H1 (cell line): ENCODE results near the gene TWSG1. TPM values are rescaled to one million over a fixed set of nuclear protein-coding genes. Genes with fewer than 3 reads are reported as not detected.

Experiments used
- CTCF ChIA-PET: fragments of 300-600 bp; sonication (Branson Sonifier 250); formaldehyde crosslinking; loops from one replicate; lab custom pipeline; 2021; ENCODE audit not compliant: partially characterized antibody; lab: Charles Lee
- POLR2A ChIA-PET: fragments of 300-600 bp; sonication (Branson Sonifier 250); formaldehyde crosslinking; loops from one replicate; lab custom pipeline; 2021; ENCODE audit warnings: inconsistent platforms; ENCODE audit not compliant: partially characterized antibody; lab: Charles Lee
- DNase-seq, 2 experiments: peaks; one replicate each; pipeline versions ENCODE4 v3.0.0 to v3.0.0-alpha.2; 2010 to 2022; ENCODE audit warnings: low spot score in 2 of 2, low read depth in 1 of 2, mixed read lengths in 1 of 2
- FAIRE-seq: peaks from 2 replicates; lab custom pipeline; 2011; peaks lifted over from hg19 to GRCh38; lab: Jason Lieb, UNC
- H2AFZ ChIP-seq: 2 replicates; pipeline ENCODE4 v1.8.1; 2012; ENCODE audit warnings: low read length, inconsistent platforms
- H2AK5ac ChIP-seq: 2 replicates; pipeline ENCODE4 v1.6.1; 2013; ENCODE audit warnings: low read depth, low read length
- H2BK120ac ChIP-seq: replicated peaks from 2 replicates; pipeline ENCODE3; 2013; ENCODE audit warnings: low read depth, low read length, inconsistent platforms
- H2BK12ac ChIP-seq: 2 replicates; pipeline ENCODE4 v1.6.1; 2013; ENCODE audit warnings: low read depth, low read length
- H2BK15ac ChIP-seq: 2 replicates; pipeline ENCODE4 v1.6.1; 2013; ENCODE audit warnings: low read length
- H2BK20ac ChIP-seq: 2 replicates; pipeline ENCODE4 v1.6.1; 2013; ENCODE audit warnings: low read length
- H2BK5ac ChIP-seq: 2 replicates; pipeline ENCODE4 v1.6.1; 2013; ENCODE audit warnings: low read depth, low read length
- H3K14ac ChIP-seq: 2 replicates; pipeline ENCODE4 v1.6.1; 2013; ENCODE audit warnings: inconsistent platforms; ENCODE audit not compliant: insufficient read length
- H3K18ac ChIP-seq: 2 replicates; pipeline ENCODE4 v1.6.1; 2013; ENCODE audit warnings: low read length; ENCODE audit errors: extremely low read depth
- H3K23ac ChIP-seq: 2 replicates; pipeline ENCODE4 v1.6.1; 2013; ENCODE audit warnings: inconsistent platforms; ENCODE audit not compliant: insufficient read length
- H3K23me2 ChIP-seq: 2 replicates; pipeline ENCODE4 v1.6.1; 2013; ENCODE audit warnings: low read depth, low read length
- H3K27ac ChIP-seq: 2 replicates; pipeline ENCODE4 v1.6.1; 2011; ENCODE audit warnings: low read depth, low read length, inconsistent platforms
- H3K27me3 ChIP-seq, 4 experiments: replicated peaks in 1 of 4; 1 replicate in 1 of 4; 2 replicates in 3 of 4; pipeline versions ENCODE4 v1.6.1 to v1.8.1; 2011 to 2013; ENCODE audit warnings: low read length in 3 of 4, mild to moderate bottlenecking in 3 of 4, inconsistent platforms in 2 of 4, mixed read lengths in 2 of 4, moderate library complexity in 1 of 4; ENCODE audit not compliant: control insufficient read depth in 3 of 4, insufficient read depth in 3 of 4; ENCODE audit errors: extremely low read depth in 1 of 4
- H3K36me3 ChIP-seq, 4 experiments: 2 replicates each; pipeline versions ENCODE4 v1.6.1 to v1.8.1; 2011 to 2013; ENCODE audit warnings: mild to moderate bottlenecking in 4 of 4, low read length in 3 of 4, moderate library complexity in 2 of 4, control low read depth in 1 of 4, inconsistent platforms in 1 of 4; ENCODE audit not compliant: insufficient read depth in 4 of 4, control insufficient read depth in 2 of 4
- H3K4ac ChIP-seq: replicated peaks from 2 replicates; pipeline ENCODE3; 2013; ENCODE audit warnings: low read length, low read depth, mixed read lengths, inconsistent platforms; ENCODE audit not compliant: insufficient read length
- H3K4me1 ChIP-seq, 4 experiments: replicated peaks in 1 of 4; 1 replicate in 1 of 4; 2 replicates in 3 of 4; pipeline versions ENCODE4 v1.6.1 to v1.8.1; 2011 to 2013; ENCODE audit warnings: low read length in 3 of 4, inconsistent platforms in 2 of 4, mixed read lengths in 1 of 4; ENCODE audit not compliant: insufficient read depth in 4 of 4, control insufficient read depth in 3 of 4
- H3K4me2 ChIP-seq, 2 experiments: 2 replicates each; pipeline versions ENCODE4 v1.6.1 to v1.8.1; 2011 to 2013; ENCODE audit warnings: low read depth in 2 of 2, low read length in 2 of 2, control low read depth in 1 of 2, inconsistent platforms in 1 of 2, mild to moderate bottlenecking in 1 of 2; ENCODE audit not compliant: insufficient read depth in 1 of 2
- H3K4me3 ChIP-seq, 4 experiments: fragments of 200-600, 300-600 bp in 1 of 4; sonication (generic), shearing (Covaris generic), sonication (Bioruptor Twin) in 1 of 4; 2 replicates each; pipeline versions ENCODE4 v1.5.1 to v1.8.1; 2011 to 2016; ENCODE audit warnings: low read length in 4 of 4, low read depth in 3 of 4, control low read depth in 2 of 4, inconsistent platforms in 2 of 4, mild to moderate bottlenecking in 2 of 4, mixed read lengths in 1 of 4, moderate library complexity in 1 of 4; ENCODE audit not compliant: insufficient read depth in 2 of 4; ENCODE audit errors: extremely low read depth in 1 of 4
- H3K56ac ChIP-seq: replicated peaks from 2 replicates; pipeline ENCODE3; 2013; ENCODE audit warnings: low read depth, mild to moderate bottlenecking, mixed read lengths, low read length, inconsistent platforms; ENCODE audit not compliant: insufficient read length
- H3K79me1 ChIP-seq: 2 replicates; pipeline ENCODE4 v1.6.1; 2013; ENCODE audit warnings: low read depth, low read length, control low read depth
- H3K79me2 ChIP-seq, 2 experiments: 2 replicates each; pipeline versions ENCODE4 v1.6.1 to v1.8.1; 2012 to 2013; ENCODE audit warnings: low read length in 2 of 2, mild to moderate bottlenecking in 2 of 2, inconsistent platforms in 1 of 2; ENCODE audit not compliant: insufficient read depth in 2 of 2, control insufficient read depth in 1 of 2
- H3K9ac ChIP-seq, 4 experiments: replicated peaks in 1 of 4; 1 replicate in 1 of 4; 2 replicates in 3 of 4; pipeline versions ENCODE4 v1.6.1 to v1.8.1; 2011 to 2013; ENCODE audit warnings: low read depth in 3 of 4, low read length in 3 of 4, control low read depth in 2 of 4, mild to moderate bottlenecking in 2 of 4, moderate library complexity in 2 of 4, inconsistent platforms in 1 of 4; ENCODE audit errors: extremely low read depth in 1 of 4
- H3K9me3 ChIP-seq, 2 experiments: 2 replicates each; pipeline versions ENCODE4 v1.6.1 to v1.8.1; 2012 to 2013; ENCODE audit warnings: mild to moderate bottlenecking in 2 of 2, moderate library complexity in 2 of 2, control low read depth in 1 of 2, inconsistent platforms in 1 of 2, low read depth in 1 of 2, low read length in 1 of 2, mixed read lengths in 1 of 2; ENCODE audit not compliant: insufficient read depth in 2 of 2
- H4K20me1 ChIP-seq, 2 experiments: replicated peaks in 1 of 2; 2 replicates each; pipeline versions ENCODE3 to v1.8.1; 2011 to 2013; ENCODE audit warnings: inconsistent platforms in 2 of 2, low read length in 2 of 2, mild to moderate bottlenecking in 1 of 2; ENCODE audit not compliant: insufficient read depth in 2 of 2, control insufficient read depth in 1 of 2
- H4K5ac ChIP-seq: 2 replicates; pipeline ENCODE4 v1.6.1; 2013; ENCODE audit warnings: low read length, low read depth, mixed read lengths, inconsistent platforms; ENCODE audit not compliant: insufficient read length
- H4K8ac ChIP-seq: 2 replicates; pipeline ENCODE4 v1.8.0; 2013; ENCODE audit warnings: mild to moderate bottlenecking, moderate library complexity, low read length, inconsistent platforms; ENCODE audit not compliant: insufficient read depth; ENCODE audit errors: extremely low read depth
- H4K91ac ChIP-seq: replicated peaks from 2 replicates; pipeline ENCODE3; 2013; ENCODE audit warnings: low read length, mixed read lengths, inconsistent platforms; ENCODE audit not compliant: insufficient read length
- CBX5 ChIP-seq: fragments of 300-800, 300-1000 bp; sonication (generic); IDR thresholded peaks from 2 replicates; pipeline ENCODE4 v1.7.1; 2016; ENCODE audit warnings: antibody characterized with exemption, low read length, low read depth
- CEBPB ChIP-seq: IDR thresholded peaks from 2 replicates; pipeline ENCODE4 v1.6.1; 2012; ENCODE audit warnings: low read depth, low read length
- EZH2 ChIP-seq: fragments of 200-600 bp; sonication (generic); IDR thresholded peaks from 2 replicates; pipeline ENCODE4 v1.7.1; 2012; ENCODE audit warnings: low read depth, mild to moderate bottlenecking, moderate library complexity, low read length, inconsistent platforms; ENCODE audit not compliant: severe bottlenecking
- HDAC2 ChIP-seq, 2 experiments: fragments of 300-600 bp in 1 of 2; sonication (generic) in 1 of 2; IDR thresholded peaks; 2 replicates each; pipeline ENCODE4 v1.6.1; 2011 to 2012; ENCODE audit warnings: low read depth in 2 of 2, low read length in 2 of 2, mild to moderate bottlenecking in 2 of 2, moderate library complexity in 2 of 2, borderline replicate concordance in 1 of 2, inconsistent platforms in 1 of 2
- HDAC6 ChIP-seq: IDR thresholded peaks from one replicate; pipeline ENCODE4 v1.7.1; 2012; ENCODE audit warnings: low read depth, mild to moderate bottlenecking, inconsistent platforms, low read length, moderate library complexity
- KDM5A ChIP-seq: fragments of 200-600 bp; IDR thresholded peaks from 2 replicates; pipeline ENCODE4 v1.7.1; 2012; ENCODE audit warnings: mild to moderate bottlenecking, low read length, inconsistent platforms, mixed read lengths
- POLR2AphosphoS5 ChIP-seq: IDR thresholded peaks from 2 replicates; pipeline ENCODE4 v1.6.1; 2011; ENCODE audit warnings: low read depth, low read length
- RNF2 ChIP-seq: fragments of 200-900, 300-1000 bp; sonication (generic); IDR thresholded peaks from 2 replicates; pipeline ENCODE4 v1.7.1; 2016; ENCODE audit warnings: borderline replicate concordance, low read depth, mild to moderate bottlenecking, antibody characterized with exemption, low read length; ENCODE audit not compliant: poor library complexity, severe bottlenecking; ENCODE audit errors: missing control alignments
- SIRT6 ChIP-seq: IDR thresholded peaks from one replicate; pipeline ENCODE4 v1.7.1; 2012; ENCODE audit warnings: low read length, inconsistent platforms
- SIX5 ChIP-seq: IDR thresholded peaks from 2 replicates; pipeline ENCODE4 v1.6.1; 2011; ENCODE audit warnings: mild to moderate bottlenecking, low read depth, low read length
- SP1 ChIP-seq: IDR thresholded peaks from 2 replicates; pipeline ENCODE4 v1.6.1; 2011; ENCODE audit warnings: low read depth, low read length
- SP4 ChIP-seq: IDR thresholded peaks from 2 replicates; pipeline ENCODE4 v1.6.1; 2012; ENCODE audit warnings: low read length, inconsistent platforms
- TAF1 ChIP-seq: IDR thresholded peaks from 2 replicates; pipeline ENCODE4 v1.6.1; 2011; ENCODE audit warnings: mild to moderate bottlenecking, low read depth, low read length
- WGBS, 2 experiments: shearing (Covaris generic) in 1 of 2; methylation state at CpG; one replicate each; pipeline versions ENCODE4 v1.1.6 to v1.1.7; 2013 to 2015; ENCODE audit warnings: low lambda C conversion rate in 2 of 2, mixed read lengths in 2 of 2, inconsistent platforms in 1 of 2, low coverage in 1 of 2, missing lambda C conversion rate in 1 of 2; ENCODE audit not compliant: insufficient replicate concordance in 2 of 2, insufficient coverage in 1 of 2, insufficient read length in 1 of 2; ENCODE audit errors: extremely low coverage in 1 of 2, missing lambda C conversion rate in 1 of 2; 5-methylcytosine and 5-hydroxymethylcytosine counted together
- polyA plus RNA-seq, 7 experiments: library from polyadenylated mRNA; depleted of rRNA in 3 of 7; stranded (reverse) in 5 of 7; unstranded in 2 of 7; fragments of >200 nt in 5 of 7; fragments of 200-250 nt in 2 of 7; gene quantifications; 1 replicate in 5 of 7; 2 replicates in 1 of 7; 4 replicates in 1 of 7; pipeline versions ENCODE4 v1.2.1 to v1.2.3, GENCODE V29; 2011 to 2013; ENCODE audit warnings: missing spikeins in 2 of 7, mixed read lengths in 2 of 7
- total RNA-seq: library from RNA; stranded (reverse); fragmentation: NEBNext Ultra II Directional; extraction: Animal tissue kit (Norgen Biotek cat#: 25700); gene quantifications from 2 replicates; pipeline ENCODE4 v1.2.1, GENCODE V29; 2021
- TF ChIP-seq, protein P1 (sequence below): IDR thresholded peaks from 2 replicates; pipeline ENCODE4 v1.6.1; 2011; ENCODE audit warnings: low read length, improper control_type of control experiment

Gene TWSG1
- total and polyA plus RNA-seq, 2 of the 8 experiments (the other 6 are each of a cell fraction or from before 2014, with no cell fraction given), result 11.8 to 19.8 TPM

DNA sequence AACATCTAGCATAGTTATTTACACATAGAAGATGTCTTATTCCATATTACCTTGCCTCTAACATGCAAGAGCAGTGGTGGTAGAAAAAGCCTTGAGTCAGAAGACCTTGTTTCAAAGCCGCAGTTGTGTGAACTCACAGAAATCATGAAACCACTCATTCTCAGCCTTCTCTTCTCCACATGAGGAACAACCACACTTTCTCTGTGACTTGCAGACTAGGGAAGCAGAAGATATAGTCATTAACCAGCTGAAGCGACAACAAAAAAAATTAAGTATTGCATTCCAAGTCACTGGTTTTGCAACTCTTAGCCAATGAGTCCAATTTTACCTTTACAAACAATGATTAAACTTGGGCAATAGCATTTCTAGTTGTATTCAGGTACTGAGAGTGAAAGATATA, 19.0 kb downstream of the TWSG1 start:
- Histone ChIP-seq H2AK5ac (no peak overlapping the region), H3K18ac (no peak overlapping the region), H3K14ac (no peak overlapping the region), H3K79me2 (no peaks in the 10 kb centered on the region), H3K23me2 (no peaks in the 10 kb centered on the region), H3K36me3 (no peaks in the 10 kb centered on the region), H3K79me1 (no peaks in the 10 kb centered on the region), H3K27me3 (no peaks in the 10 kb centered on the region), H2BK12ac (no peak overlapping the region), H4K20me1 (no peaks in the 10 kb centered on the region), H3K4me1 (no peaks in the 10 kb centered on the region), H2AFZ (no peak overlapping the region), H2BK5ac (no peak overlapping the region), H3K4ac (no peak overlapping the region), H4K8ac (no peak overlapping the region), H2BK120ac (no peak overlapping the region), H2BK20ac (no peak overlapping the region), H3K4me3 (no peak overlapping the region), H2BK15ac (no peak overlapping the region), H3K23ac (no peak overlapping the region), H3K9me3 (no peaks in the 10 kb centered on the region), H3K27ac (no peak overlapping the region), H4K91ac (no peak overlapping the region), H3K9ac (no peak overlapping the region), H3K4me2 (no peak overlapping the region), H4K5ac (no peak overlapping the region), H3K56ac (no peak overlapping the region)
- 90% methylated on average over 2 of the region's 2 CpGs; no CpG with 5 or more reads in 1 of the 2 experiments for WGBS, 2 experiments
- CTCF ChIA-PET, result no interaction called here
- DNase-seq (no peak), FAIRE-seq (no peak)
- POLR2A ChIA-PET, result interaction anchor here (1.8 kb wide), 1 partner anchor 19 kb away, joined by 3 read pairs; the partner anchor contains the start of gene TWSG1
- no peak for TF ChIP-seq SIRT6
- TF ChIP-seq, protein P1, sequence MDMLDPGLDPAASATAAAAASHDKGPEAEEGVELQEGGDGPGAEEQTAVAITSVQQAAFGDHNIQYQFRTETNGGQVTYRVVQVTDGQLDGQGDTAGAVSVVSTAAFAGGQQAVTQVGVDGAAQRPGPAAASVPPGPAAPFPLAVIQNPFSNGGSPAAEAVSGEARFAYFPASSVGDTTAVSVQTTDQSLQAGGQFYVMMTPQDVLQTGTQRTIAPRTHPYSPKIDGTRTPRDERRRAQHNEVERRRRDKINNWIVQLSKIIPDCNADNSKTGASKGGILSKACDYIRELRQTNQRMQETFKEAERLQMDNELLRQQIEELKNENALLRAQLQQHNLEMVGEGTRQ, result no peak
- no peak for TF ChIP-seq SP1
- TF ChIP-seq RNF2, result no peak
- TF ChIP-seq HDAC6, result no peak
- no peak for TF ChIP-seq EZH2
- TF ChIP-seq HDAC2 (IDR thresholded peaks at IDR 0.05; ENCODE audit: borderline replicate concordance in 1 of 2, low read depth in 2 of 2, low read length in 2 of 2), result no peak
- TF ChIP-seq TAF1, result no peak
- TF ChIP-seq POLR2AphosphoS5, result no peak
- no peak for TF ChIP-seq KDM5A
- TF ChIP-seq SIX5, result no peak
- no peak for TF ChIP-seq CBX5
- TF ChIP-seq SP4, result no peak
- no peak for TF ChIP-seq CEBPB
